GM12878 (cell line): ENCODE data around the gene DCTPP1. TPM values are rescaled to one million over a fixed set of nuclear protein-coding genes. Genes with fewer than 3 reads are reported as not detected.

Experiments
- BACH1 ChIP-seq: fragments of 450-650 bp; IDR thresholded peaks from 2 replicates; pipeline ENCODE4 v1.6.1; 2017; ENCODE audit warnings: mild to moderate bottlenecking, borderline replicate concordance
- BCL11A ChIP-seq: IDR thresholded peaks from 2 replicates; pipeline ENCODE4 v1.6.1; 2011; ENCODE audit warnings: low read depth, low read length
- BHLHE40 ChIP-seq, 2 experiments: fragments of 450-650 bp in 1 of 2; IDR thresholded peaks; 2 replicates each; pipeline ENCODE4 v1.6.1; 2011 to 2017; ENCODE audit warnings: low read depth in 2 of 2, borderline replicate concordance in 1 of 2, improper control_type of control experiment in 1 of 2, low read length in 1 of 2, mild to moderate bottlenecking in 1 of 2
- BMI1 ChIP-seq: fragments of 450-650 bp; IDR thresholded peaks from 2 replicates; pipeline ENCODE4 v1.6.1; 2016; ENCODE audit warnings: mild to moderate bottlenecking, moderate library complexity, borderline replicate concordance
- E2F8 ChIP-seq: fragments of 450-650 bp; IDR thresholded peaks from 2 replicates; pipeline ENCODE4 v1.6.1; 2018; ENCODE audit warnings: mild to moderate bottlenecking, low read depth, moderate library complexity; ENCODE audit not compliant: partially characterized antibody
- GATAD2B ChIP-seq: fragments of 450-650 bp; conservative IDR thresholded peaks from 2 replicates; pipeline ENCODE4 v1.6.1; 2017; ENCODE audit warnings: low read depth, mild to moderate bottlenecking, moderate library complexity
- HCFC1 ChIP-seq: fragments of 150-350 bp; IDR thresholded peaks from 2 replicates; pipeline ENCODE4 v1.6.1; 2014; ENCODE audit warnings: low read length
- JUND ChIP-seq: IDR thresholded peaks from 2 replicates; pipeline ENCODE4 v1.6.1; 2012; ENCODE audit warnings: low read depth, mild to moderate bottlenecking, low read length, improper control_type of control experiment, moderate library complexity
- MAX ChIP-seq: IDR thresholded peaks from 2 replicates; pipeline ENCODE4 v1.6.1; 2012; ENCODE audit warnings: low read depth, low read length, improper control_type of control experiment
- SREBF1 ChIP-seq: IDR thresholded peaks from 2 replicates; pipeline ENCODE4 v1.6.1; 2012; ENCODE audit warnings: mild to moderate bottlenecking, low read length
- SREBF2 ChIP-seq: IDR thresholded peaks from 2 replicates; pipeline ENCODE4 v1.6.1; 2012; ENCODE audit warnings: mild to moderate bottlenecking, low read length
- ZBED1 ChIP-seq: IDR thresholded peaks from 2 replicates; pipeline ENCODE4 v1.6.1; 2016; ENCODE audit warnings: borderline replicate concordance
- ZBTB11 ChIP-seq: fragments of 450-650 bp; formaldehyde crosslinking; IDR thresholded peaks from 2 replicates; pipeline ENCODE4 v1.5.0; 2022; ENCODE audit warnings: mild to moderate bottlenecking, missing genetic modification characterization
- polyA plus RNA-seq, 11 experiments: library from polyadenylated mRNA; depleted of rRNA in 4 of 11; unstranded in 6 of 11; stranded (reverse) in 5 of 11; fragments of >200 nt; fragmentation: Nextera tagmentation in 4 of 11; fragmentation: Illumina TruSeq in 1 of 11; extraction: Ambion mirVana in 4 of 11; extraction: Trizol in 1 of 11; gene quantifications; 1 replicate in 1 of 11; 2 replicates in 10 of 11; pipeline versions ENCODE4 v1.2.1 to v1.2.3, GENCODE V29; 2011 to 2016; ENCODE audit warnings: inconsistent platforms in 2 of 11, missing spikeins in 2 of 11, low read depth in 1 of 11
- total RNA-seq, 4 experiments: library from RNA; depleted of rRNA in 3 of 4; stranded (reverse); fragments of >200 nt in 3 of 4; fragmentation: Illumina TruSeq in 1 of 4; extraction: Trizol in 1 of 4; gene quantifications; 2 replicates each; pipeline versions ENCODE4 v1.2.1 to v1.2.3, GENCODE V29; 2013 to 2021
- TF ChIP-seq, protein P1 (sequence below): fragments of 450-650 bp; IDR thresholded peaks from 2 replicates; pipeline ENCODE4 v1.6.1; 2014; ENCODE audit warnings: mild to moderate bottlenecking
- TF ChIP-seq, protein P2 (sequence below): fragments of 450-650 bp; IDR thresholded peaks from 2 replicates; pipeline ENCODE4 v1.6.1; 2016; ENCODE audit warnings: mild to moderate bottlenecking
- TF ChIP-seq, protein P3 (sequence below): fragments of 450-650 bp; formaldehyde crosslinking; IDR thresholded peaks from 2 replicates; pipeline ENCODE4 v1.4.0; 2022; ENCODE audit warnings: mild to moderate bottlenecking, moderate library complexity

DCTPP1 gene
- total and polyA plus RNA-seq, 10 of the 15 experiments (the other 5 are each of a cell fraction or from before 2014, with no cell fraction given), result 72.1 to 266 (median 157) TPM

DNA sequence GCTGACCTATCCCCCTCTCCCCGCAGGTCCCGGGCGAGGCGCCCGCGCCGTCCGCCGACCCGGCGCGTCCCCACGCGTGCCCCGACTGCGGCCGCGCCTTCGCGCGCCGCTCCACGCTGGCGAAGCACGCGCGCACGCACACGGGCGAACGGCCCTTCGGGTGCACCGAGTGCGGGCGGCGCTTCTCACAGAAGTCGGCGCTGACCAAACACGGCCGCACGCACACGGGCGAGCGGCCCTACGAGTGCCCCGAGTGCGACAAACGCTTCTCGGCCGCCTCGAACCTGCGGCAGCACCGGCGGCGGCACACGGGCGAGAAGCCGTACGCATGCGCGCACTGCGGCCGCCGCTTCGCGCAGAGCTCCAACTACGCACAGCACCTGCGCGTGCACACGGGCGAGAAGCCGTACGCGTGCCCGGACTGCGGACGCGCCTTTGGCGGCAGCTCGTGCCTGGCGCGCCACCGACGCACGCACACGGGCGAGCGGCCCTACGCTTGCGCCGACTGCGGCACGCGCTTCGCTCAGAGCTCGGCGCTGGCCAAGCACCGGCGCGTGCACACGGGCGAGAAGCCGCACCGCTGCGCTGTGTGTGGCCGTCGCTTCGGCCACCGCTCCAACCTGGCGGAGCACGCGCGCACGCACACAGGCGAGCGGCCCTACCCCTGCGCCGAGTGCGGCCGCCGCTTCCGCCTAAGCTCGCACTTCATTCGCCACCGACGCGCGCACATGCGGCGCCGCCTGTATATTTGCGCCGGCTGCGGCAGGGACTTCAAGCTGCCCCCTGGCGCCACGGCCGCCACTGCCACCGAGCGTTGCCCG is 12.1 kb downstream of the DCTPP1 start (continued):
- TF ChIP-seq BHLHE40 (IDR thresholded peaks at IDR 0.05; ENCODE audit: borderline replicate concordance in 1 of 2, low read depth in 2 of 2, low read length in 1 of 2) (peak; percentile 93 to 99), BACH1 (peak; percentile 74), BCL11A (no peak), ZBTB11 (no peak; the same call in 1 of the 2 replicates), MAX (peak; percentile 86), SREBF1 (no peak), HCFC1 (no peak; the same call in 1 of the 2 replicates), GATAD2B (peak; percentile 77), SREBF2 (no peak), ZBED1 (peak; percentile 34; the same call in 1 of the 2 replicates), BMI1 (no peak), E2F8 (no peak), JUND (no peak)
- TF ChIP-seq, protein P1, sequence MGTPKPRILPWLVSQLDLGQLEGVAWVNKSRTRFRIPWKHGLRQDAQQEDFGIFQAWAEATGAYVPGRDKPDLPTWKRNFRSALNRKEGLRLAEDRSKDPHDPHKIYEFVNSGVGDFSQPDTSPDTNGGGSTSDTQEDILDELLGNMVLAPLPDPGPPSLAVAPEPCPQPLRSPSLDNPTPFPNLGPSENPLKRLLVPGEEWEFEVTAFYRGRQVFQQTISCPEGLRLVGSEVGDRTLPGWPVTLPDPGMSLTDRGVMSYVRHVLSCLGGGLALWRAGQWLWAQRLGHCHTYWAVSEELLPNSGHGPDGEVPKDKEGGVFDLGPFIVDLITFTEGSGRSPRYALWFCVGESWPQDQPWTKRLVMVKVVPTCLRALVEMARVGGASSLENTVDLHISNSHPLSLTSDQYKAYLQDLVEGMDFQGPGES, result no peak
- TF ChIP-seq, protein P2, sequence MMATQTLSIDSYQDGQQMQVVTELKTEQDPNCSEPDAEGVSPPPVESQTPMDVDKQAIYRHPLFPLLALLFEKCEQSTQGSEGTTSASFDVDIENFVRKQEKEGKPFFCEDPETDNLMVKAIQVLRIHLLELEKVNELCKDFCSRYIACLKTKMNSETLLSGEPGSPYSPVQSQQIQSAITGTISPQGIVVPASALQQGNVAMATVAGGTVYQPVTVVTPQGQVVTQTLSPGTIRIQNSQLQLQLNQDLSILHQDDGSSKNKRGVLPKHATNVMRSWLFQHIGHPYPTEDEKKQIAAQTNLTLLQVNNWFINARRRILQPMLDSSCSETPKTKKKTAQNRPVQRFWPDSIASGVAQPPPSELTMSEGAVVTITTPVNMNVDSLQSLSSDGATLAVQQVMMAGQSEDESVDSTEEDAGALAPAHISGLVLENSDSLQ, result no peak
- TF ChIP-seq, protein P3, sequence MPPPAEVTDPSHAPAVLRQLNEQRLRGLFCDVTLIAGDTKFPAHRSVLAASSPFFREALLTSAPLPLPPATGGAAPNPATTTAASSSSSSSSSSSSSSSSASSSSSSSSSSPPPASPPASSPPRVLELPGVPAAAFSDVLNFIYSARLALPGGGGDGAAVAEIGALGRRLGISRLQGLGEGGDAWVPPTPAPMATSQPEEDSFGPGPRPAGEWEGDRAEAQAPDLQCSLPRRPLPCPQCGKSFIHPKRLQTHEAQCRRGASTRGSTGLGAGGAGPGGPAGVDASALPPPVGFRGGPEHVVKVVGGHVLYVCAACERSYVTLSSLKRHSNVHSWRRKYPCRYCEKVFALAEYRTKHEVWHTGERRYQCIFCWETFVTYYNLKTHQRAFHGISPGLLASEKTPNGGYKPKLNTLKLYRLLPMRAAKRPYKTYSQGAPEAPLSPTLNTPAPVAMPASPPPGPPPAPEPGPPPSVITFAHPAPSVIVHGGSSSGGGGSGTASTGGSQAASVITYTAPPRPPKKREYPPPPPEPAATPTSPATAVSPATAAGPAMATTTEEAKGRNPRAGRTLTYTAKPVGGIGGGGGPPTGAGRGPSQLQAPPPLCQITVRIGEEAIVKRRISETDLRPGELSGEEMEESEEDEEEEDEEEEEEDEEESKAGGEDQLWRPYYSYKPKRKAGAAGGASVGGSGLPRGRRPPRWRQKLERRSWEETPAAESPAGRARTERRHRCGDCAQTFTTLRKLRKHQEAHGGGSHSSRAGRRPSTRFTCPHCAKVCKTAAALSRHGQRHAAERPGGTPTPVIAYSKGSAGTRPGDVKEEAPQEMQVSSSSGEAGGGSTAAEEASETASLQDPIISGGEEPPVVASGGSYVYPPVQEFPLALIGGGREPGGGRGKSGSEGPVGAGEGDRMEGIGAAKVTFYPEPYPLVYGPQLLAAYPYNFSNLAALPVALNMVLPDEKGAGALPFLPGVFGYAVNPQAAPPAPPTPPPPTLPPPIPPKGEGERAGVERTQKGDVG (CRISPR knock-in tag), result no peak
